ENCODE data around the gene STPG4. TPM values are rescaled to one million over a fixed set of nuclear protein-coding genes. Genes with fewer than 3 reads are reported as not detected.

STPG4 gene
- total RNA-seq, 2 experiments from 2014 or later, result 0.19 to 0.74 TPM

DNA sequence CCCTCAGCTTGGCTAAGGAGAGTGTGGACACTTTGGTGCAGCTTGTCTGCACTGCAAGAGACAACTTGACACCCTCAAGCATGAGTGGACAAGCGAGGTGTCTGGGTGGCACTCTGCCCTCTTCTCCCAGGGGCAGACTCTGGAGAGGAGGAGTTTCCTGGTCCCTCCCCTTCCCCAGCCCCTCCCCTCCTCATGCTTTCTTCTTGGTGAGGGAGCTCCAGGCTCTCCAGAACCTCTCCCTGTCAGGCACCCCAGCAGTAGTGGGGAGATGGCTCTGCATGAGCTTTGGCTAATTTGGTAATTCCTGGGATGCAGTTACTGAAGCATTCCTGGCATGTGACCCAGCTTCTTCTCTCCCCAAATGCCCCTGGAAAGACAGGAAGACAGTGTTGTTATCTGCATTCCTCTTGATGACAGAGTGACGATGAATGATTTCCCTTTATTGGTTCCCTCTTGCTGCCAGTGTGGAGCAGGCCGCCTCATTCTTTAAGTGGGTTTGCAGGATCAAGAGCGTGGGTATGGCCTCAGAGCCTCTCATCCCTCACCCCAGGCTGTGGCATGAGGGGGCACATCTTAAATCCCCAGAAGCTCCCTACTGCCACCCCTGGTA lies 89.2 kb downstream of the STPG4 start:
- H3K9me3 Mint-ChIP-seq, result no peaks in the 10 kb centered on the region
- no peak overlapping the region for H3K4me3 Mint-ChIP-seq
- H3K27me3 Mint-ChIP-seq, result no peaks in the 10 kb centered on the region
- no peak overlapping the region for H3K27ac Mint-ChIP-seq
- ATAC-seq (ENCODE audit: low read depth), result no peak
- peaks cover under 1% of the 10 kb centered on the region for H3K36me3 Mint-ChIP-seq
- peaks cover 5% of the 10 kb centered on the region for H3K4me1 Mint-ChIP-seq
- DNase-seq, result no peak
- POLR2A ChIA-PET, result no interaction called here

DNA sequence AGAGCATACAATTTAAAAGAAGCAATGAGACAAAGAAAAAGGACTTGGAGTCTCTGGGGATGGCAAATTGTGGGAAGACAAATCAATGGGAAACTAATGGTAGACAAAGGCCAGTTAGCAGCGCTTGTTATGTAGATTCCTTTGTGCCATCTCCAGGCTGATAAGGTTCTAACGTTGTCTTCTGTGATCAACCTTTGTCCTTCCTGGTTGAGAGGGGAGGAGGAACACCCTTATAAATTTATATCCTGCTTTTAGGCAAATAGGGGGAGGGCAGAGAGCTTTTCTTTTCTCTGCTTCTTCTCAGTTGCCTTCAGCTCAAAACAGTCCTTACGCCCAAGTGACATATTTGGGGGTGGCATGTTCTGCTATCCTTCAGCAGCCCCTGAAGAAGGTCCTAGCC lies 89.8 kb downstream of the STPG4 start:
- peaks cover 1% of the 10 kb centered on the region for H3K36me3 Mint-ChIP-seq

DNA sequence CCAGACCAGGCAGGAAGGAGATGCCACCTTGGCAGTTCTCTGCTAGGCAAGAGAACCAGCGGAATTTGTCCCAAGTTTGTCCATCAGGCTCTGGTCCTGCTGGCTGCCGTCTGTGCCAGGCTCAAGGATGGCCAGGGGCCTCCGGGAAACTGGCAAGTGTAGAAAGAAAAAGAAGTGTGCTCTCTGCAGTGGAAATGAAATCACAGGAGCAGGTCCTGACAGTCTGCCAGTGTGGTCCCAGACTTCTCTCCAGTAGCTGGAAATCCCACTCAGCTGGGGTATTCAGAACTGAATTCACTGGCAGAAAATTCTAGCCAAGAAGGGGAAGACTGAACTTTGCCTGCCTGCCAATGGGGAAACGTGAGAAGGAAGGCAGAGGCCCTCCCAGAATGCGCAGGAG lies 91.0 kb downstream of the STPG4 start:
- H3K27me3 Mint-ChIP-seq, result no peaks in the 10 kb centered on the region
- no peaks in the 10 kb centered on the region for H3K4me1 Mint-ChIP-seq
- H3K4me3 Mint-ChIP-seq, result no peak overlapping the region
- DNase-seq (no peak), ATAC-seq (ENCODE audit: low read depth) (no peak)
- POLR2A ChIA-PET, result no interaction called here
- peaks cover 3% of the 10 kb centered on the region for H3K36me3 Mint-ChIP-seq
- H3K27ac Mint-ChIP-seq, result no peak overlapping the region
- H3K9me3 Mint-ChIP-seq, result no peaks in the 10 kb centered on the region

More for the DNA sequence above, 89.8 kb downstream of the STPG4 start:
- H3K27me3 Mint-ChIP-seq, result no peaks in the 10 kb centered on the region
- peaks cover under 1% of the 10 kb centered on the region for H3K4me1 Mint-ChIP-seq
- H3K27ac Mint-ChIP-seq, result no peak overlapping the region
- no peak overlapping the region for H3K4me3 Mint-ChIP-seq
- POLR2A ChIA-PET, result no interaction called here
- DNase-seq (no peak), ATAC-seq (ENCODE audit: low read depth) (no peak)
- H3K9me3 Mint-ChIP-seq, result no peaks in the 10 kb centered on the region

DNA sequence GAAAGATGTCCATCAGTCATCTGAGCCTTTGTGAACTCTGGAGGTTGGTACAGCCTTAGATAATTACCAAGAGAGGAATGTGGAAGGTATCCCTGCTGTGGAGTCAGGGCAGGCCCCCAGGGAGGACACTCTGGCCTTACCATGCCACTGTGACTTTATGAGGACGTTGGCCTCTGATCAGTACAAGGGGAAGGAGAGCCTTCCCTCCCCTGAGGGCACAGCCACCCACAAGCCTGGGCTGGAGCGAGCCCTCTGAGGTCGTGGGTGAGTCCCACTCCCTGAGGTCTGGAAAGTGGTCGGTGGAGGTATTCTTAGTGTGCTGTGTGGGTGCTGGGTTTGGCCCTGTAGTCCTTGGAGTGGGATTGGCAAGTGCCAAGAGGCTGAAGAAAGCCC lies 91.6 kb downstream of the STPG4 start:
- Mint-ChIP-seq H3K4me3 (no peak overlapping the region), H3K4me1 (no peaks in the 10 kb centered on the region), H3K27me3 (no peaks in the 10 kb centered on the region), H3K36me3 (peaks cover 3% of the 10 kb centered on the region), H3K9me3 (no peaks in the 10 kb centered on the region), H3K27ac (no peak overlapping the region)
- POLR2A ChIA-PET, result no interaction called here
- DNase-seq (no peak), ATAC-seq (ENCODE audit: low read depth) (no peak)

DNA sequence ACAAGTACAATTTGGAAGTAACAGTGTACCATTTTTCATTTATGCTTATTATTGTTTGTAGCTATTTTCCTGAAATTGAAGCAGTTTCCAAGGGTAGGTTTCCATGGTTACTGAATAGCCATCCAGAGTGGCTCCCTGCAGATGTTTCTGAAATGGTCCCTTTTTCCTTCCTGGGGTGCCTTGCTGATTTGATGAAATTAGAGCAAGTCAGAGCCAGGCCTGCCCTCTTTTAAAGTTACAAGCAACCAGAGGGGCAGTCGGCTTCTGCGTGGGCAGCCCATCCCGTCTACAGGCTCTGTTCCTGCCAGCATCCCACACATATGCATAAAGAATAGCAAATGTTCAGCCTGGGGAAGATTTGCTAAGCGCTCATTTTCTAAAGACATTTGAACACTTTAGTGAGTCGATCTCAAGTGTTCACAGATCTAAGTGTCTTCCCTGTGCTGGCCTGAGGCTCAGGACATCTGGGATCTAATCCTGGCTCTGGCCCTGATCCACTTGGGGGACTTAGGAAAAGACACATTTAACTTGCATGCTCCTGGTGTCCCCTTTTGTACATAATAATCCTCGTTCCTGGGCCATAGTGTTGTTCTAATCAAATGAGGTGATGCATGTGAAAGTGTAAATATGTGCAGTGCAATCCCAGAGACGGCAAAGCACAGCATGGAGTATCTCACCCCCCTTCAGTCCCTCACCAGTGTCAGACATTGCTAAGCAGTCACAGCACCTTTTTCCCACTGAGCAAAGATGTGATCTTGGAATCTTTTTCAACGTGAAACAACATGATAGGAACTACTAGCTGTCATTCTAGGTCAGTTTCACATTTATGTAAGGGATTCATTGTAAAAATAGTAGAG lies 92.2 kb downstream of the STPG4 start:
- ATAC-seq (ENCODE audit: low read depth) (no peak), DNase-seq (no peak)
- H3K27ac Mint-ChIP-seq, result no peak overlapping the region
- POLR2A ChIA-PET, result no interaction called here
- no peak overlapping the region for H3K4me3 Mint-ChIP-seq
- peaks cover 3% of the 10 kb centered on the region for H3K36me3 Mint-ChIP-seq
- H3K9me3 Mint-ChIP-seq, result no peaks in the 10 kb centered on the region
- no peaks in the 10 kb centered on the region for H3K27me3 Mint-ChIP-seq
- H3K4me1 Mint-ChIP-seq, result peaks cover 2% of the 10 kb centered on the region

DNA sequence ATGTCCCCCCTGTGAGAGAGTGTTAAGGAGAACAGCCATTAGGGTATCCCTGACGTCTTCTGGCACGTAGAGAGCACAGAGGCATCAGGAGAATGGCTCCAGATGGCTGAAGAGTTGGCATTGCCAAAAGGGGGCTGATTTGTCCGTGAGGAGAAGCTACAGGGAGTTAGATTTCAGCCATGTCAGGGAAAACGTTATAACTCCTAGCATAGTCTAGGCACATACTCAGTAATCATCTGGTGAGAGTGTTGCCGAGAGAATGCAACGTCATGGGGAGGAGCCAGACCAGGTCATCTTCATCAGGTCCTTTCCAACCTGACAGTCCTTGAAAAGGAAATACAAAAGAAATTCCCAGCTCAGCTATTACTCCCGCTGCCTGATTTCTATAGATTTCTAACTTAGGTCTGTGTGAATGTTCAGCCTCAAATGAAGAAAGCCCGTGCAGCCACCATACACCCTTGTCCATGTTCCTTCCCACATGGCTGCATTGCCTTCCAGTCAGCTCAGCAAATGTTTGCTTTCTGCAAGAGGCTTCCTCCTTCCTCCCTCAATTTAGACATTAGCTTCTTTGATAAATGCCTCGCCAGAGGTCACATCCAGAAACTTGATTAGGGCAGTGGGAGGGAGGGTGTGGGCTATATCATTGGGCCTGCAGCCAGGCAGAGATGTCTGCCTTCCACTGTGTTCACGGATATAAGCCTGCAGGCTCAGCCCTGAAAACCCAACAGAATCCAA lies 93.0 kb downstream of the STPG4 start:
- Mint-ChIP-seq H3K27me3 (no peaks in the 10 kb centered on the region), H3K36me3 (peaks cover 3% of the 10 kb centered on the region), H3K4me3 (no peak overlapping the region), H3K27ac (no peak overlapping the region), H3K9me3 (no peaks in the 10 kb centered on the region), H3K4me1 (peaks cover 8% of the 10 kb centered on the region)
- POLR2A ChIA-PET, result no interaction called here
- DNase-seq (no peak), ATAC-seq (ENCODE audit: low read depth) (no peak)

DNA sequence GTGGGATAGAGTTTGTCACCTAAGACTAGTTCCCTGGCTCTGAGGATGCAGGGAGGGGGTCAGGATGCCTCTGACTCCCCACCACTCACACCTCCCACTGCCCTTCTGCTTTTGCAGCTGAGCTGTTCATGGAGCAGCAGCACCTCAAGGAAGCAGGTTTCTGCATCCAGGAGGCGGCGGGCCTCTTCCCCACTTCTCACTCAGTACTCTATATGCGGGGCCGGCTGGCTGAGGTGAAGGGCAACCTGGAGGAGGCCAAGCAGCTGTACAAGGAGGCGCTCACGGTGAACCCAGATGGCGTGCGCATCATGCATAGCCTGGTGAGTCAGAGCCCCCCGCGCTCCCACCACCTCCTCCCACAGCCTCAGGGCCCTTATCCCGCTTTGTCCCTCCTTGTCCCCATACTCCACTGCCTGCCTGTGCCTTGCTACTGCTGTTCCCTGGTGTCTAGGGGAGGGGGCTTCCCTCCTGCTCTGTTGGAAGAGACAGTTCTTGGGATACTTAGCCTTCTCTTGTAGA lies 94.4 kb downstream of the STPG4 start:
- POLR2A ChIA-PET, result no interaction called here
- no peak for DNase-seq
- no peaks in the 10 kb centered on the region for H3K9me3 Mint-ChIP-seq
- peaks cover 16% of the 10 kb centered on the region for H3K4me1 Mint-ChIP-seq
- no peak overlapping the region for H3K4me3 Mint-ChIP-seq
- no peaks in the 10 kb centered on the region for H3K27me3 Mint-ChIP-seq
- no peak for ATAC-seq (ENCODE audit: low read depth)
- peaks cover 4% of the 10 kb centered on the region for H3K36me3 Mint-ChIP-seq
- no peak overlapping the region for H3K27ac Mint-ChIP-seq

DNA sequence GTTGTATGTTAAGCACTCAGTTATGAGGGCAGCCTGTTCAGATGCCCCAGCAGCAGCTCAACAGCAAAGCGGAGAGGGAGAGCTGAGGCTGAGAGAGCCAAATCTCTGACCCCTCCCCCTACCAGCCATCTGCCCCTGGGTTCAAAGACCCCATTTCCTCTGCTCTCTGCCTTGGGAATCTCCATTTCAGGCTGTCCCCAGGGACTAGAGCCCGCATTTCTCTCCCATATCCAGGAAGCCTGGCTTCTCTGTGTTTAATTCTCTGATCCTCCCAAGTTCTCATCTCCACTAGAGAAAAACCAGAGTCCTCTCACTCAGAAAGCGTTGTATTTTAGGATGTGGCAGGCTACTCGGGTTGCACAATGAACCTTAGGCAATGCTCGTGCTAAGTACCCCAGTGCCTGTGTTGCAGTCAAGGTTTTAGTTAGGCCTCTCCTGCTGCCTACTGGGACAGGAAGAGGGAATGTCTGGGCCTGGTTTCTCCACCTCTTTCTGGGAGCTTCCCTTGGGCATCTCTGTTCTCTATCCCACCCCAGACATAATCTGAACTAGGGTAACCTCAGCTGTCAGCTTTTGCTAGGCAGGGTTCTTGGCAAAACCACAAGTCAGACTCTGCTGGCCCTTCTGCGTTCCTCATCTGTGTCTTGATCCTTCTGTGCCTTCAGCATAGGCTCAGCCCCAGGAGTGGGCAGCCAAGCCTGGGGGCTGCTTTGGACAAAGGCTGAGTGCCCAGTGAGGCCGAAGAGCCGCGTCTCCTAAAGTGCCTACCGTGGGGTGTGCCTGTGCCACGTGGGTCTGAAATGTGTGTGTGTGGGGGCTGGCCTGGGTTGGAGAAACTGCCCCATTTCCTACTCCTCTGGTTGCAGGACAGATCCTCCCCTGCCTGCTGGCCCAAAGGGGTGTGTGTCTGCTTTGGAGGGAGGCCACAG lies 96.8 kb downstream of the STPG4 start:
- Mint-ChIP-seq H3K4me3 (no peak overlapping the region), H3K27ac (peak overlapping the region; percentile 69), H3K27me3 (no peaks in the 10 kb centered on the region), H3K4me1 (peaks cover 16% of the 10 kb centered on the region), H3K36me3 (peaks cover 6% of the 10 kb centered on the region), H3K9me3 (no peaks in the 10 kb centered on the region)
- DNase-seq, result no peak
- POLR2A ChIA-PET, result no interaction called here
- ATAC-seq (ENCODE audit: low read depth), result no peak

DNA sequence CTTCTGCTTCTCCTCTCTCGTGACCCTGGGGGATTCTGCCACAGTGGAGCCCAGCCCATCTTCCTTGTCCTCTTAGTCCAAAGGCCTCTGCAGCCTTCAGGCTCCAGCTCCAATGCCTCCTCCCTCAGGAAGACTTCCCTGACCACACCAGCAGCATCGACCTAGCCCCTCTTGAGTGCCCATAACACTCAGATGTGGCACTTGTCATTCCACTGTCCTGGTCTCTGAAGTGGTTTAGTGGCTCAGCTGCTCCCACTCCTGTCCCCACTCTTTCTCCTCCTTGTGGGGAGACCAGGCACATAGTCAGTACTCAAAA lies 97.5 kb downstream of the STPG4 start:
- DNase-seq, result no peak
- Mint-ChIP-seq H3K27me3 (no peaks in the 10 kb centered on the region), H3K36me3 (peaks cover 6% of the 10 kb centered on the region), H3K27ac (peak overlapping the region; percentile 69), H3K4me3 (no peak overlapping the region), H3K4me1 (peaks cover 16% of the 10 kb centered on the region), H3K9me3 (no peaks in the 10 kb centered on the region)
- ATAC-seq (ENCODE audit: low read depth), result peak; percentile 17
- POLR2A ChIA-PET, result no interaction called here

DNA sequence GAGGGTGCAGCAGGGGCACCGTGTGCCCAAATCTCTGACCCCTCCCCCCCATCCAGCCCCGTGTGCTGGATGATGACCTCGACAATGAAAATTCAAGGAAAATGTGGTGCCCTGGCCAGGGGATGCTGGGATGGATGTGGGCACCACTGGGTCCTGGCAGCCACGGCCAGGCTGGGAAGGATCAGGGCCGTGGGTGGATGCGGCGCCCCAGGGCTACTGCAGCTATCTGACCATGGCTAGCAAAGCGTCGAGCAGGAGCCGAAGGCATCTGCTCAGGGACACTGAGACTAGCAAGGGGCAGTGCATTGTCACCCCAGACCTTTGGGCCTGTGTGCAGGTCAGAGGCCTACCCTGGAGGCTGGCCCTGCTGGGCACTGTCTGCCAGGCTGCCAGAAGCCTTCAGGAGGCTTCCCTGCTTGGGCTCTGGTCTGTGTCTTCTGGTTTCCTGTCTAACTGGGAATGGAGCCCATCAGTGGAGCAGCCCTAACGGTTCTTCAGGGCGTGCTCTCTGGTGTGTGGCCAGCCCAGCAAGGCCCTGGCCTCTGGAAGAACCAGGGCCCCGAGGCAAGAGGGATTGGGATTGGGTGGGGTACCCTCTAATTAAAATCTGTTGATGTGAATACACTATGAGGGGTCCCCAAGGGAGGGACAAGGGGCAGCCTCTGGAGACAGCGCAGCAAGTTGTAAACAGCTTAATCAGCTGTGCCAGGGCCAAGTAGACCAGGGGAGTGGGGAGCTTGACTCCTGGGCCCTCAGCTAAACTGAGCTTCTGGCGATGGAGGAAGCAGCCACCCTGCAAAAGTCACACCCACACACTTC lies 98.0 kb downstream of the STPG4 start:
- Mint-ChIP-seq H3K9me3 (no peaks in the 10 kb centered on the region), H3K27me3 (no peaks in the 10 kb centered on the region), H3K4me3 (no peak overlapping the region), H3K36me3 (peaks cover 9% of the 10 kb centered on the region), H3K4me1 (peaks cover 16% of the 10 kb centered on the region), H3K27ac (peak overlapping the region; percentile 69)
- peak; percentile 26 for ATAC-seq (ENCODE audit: low read depth)
- POLR2A ChIA-PET, result no interaction called here
- DNase-seq, result no peak

DNA sequence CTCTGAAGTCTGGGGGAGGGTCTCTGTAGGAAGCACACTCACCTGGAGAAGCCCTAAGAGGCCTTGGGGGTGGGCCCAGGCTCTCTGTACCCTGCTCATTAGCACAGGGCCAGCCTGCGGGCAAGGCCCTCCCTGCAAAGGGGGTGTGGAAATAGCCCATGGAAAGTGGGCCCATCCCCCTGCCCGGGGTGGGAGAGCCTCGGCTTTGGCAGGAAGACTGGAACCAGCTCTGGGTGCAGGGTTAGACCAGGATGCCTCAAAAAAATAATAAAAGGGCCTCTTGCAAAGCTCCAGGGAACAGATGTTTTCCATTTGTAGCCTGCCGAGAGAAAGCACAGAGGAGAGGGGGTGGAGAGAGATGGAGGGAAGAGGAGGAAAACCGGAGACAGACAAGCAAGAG lies 98.7 kb downstream of the STPG4 start:
- peak overlapping the region; percentile 61 for H3K27ac Mint-ChIP-seq
- H3K4me3 Mint-ChIP-seq, result no peak overlapping the region
- H3K27me3 Mint-ChIP-seq, result no peaks in the 10 kb centered on the region
- POLR2A ChIA-PET, result no interaction called here
- ATAC-seq (ENCODE audit: low read depth) (no peak), DNase-seq (no peak)
- peaks cover 16% of the 10 kb centered on the region for H3K4me1 Mint-ChIP-seq
- no peaks in the 10 kb centered on the region for H3K9me3 Mint-ChIP-seq
- peaks cover 11% of the 10 kb centered on the region for H3K36me3 Mint-ChIP-seq

DNA sequence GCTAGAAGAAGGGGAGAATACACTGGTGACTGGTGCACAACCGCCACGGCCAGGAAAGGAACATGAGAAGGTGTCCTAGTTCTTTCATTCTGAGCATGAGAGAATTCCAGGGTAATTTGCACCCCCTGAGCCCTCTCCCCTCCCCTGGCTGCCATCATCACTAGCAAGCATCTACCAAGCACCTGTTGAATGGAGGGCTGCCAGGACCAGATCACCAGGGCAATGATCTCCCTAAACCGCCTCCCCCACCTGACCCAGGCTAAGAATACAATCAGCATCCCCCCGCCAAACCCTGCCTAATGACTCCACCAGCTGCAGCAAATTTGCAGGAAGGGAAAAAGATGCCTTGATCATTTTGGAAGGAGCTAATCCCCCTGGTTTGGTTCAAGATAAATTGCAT lies 100.2 kb downstream of the STPG4 start:
- no peak overlapping the region for H3K4me3 Mint-ChIP-seq
- H3K4me1 Mint-ChIP-seq, result peaks cover 16% of the 10 kb centered on the region
- DNase-seq (no peak), ATAC-seq (ENCODE audit: low read depth) (no peak)
- H3K36me3 Mint-ChIP-seq, result peaks cover 9% of the 10 kb centered on the region
- POLR2A ChIA-PET, result no interaction called here
- H3K27ac Mint-ChIP-seq, result no peak overlapping the region
- no peaks in the 10 kb centered on the region for H3K27me3 Mint-ChIP-seq
- H3K9me3 Mint-ChIP-seq, result no peaks in the 10 kb centered on the region
